GM19099 (cell line): ENCODE results near the gene VPS26B.

ENCODE experiments used
- POLR2A ChIP-seq: IDR thresholded peaks from 3 replicates; pipeline ENCODE4 v1.6.1; 2011; ENCODE audit warnings: low read depth; ENCODE audit not compliant: insufficient read length; ENCODE audit errors: extremely low read depth

The VPS26B gene

GRCh38 chr11:134223836-134224709 lies at the start of gene VPS26B, which contains the start of gene NCAPD3:
Gene VPS26B (plus strand): TSS chr11:134224671. CDS start chr11:134225123, 452 bp downstream.
Gene NCAPD3 (minus strand): TSS chr11:134223967. CDS start chr11:134223926, 41 bp downstream.
- peak; percentile 89 for TF ChIP-seq POLR2A

GRCh38 chr11:134176284-134176683 lies 48.2 kb upstream of the VPS26B start:
- no peak for TF ChIP-seq POLR2A

DNA sequence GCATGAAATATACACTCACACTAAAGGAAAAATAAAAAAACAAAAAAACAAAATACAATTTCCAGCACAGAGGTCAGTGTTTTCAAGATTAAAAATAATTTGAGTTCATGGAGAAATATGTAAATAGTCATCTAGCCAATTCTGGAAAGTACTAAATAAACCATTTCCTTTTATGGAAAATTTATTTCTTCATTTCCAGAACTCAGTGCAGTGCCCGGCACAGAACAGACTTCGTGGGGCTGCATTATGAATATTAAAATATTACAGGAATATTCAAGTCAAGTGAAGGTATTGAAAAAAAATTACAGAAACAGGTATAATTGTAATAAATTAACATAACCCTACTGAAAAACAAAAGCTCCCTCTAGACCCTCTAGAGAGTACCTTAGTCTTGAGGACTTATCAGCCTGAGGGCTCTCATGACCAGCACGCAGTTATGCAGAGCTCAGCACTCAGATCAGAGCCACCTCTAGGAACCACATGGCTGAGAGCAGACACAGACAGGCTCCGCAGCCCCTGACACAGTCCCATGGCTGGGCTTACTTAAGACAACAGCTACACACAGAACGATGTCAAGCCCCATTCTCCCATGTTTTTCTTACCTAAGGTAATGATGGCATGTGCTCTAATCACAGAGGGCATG lies 46.3 kb upstream of the VPS26B start:
- no peak for TF ChIP-seq POLR2A

GRCh38 chr11:134181707-134182106 lies 42.8 kb upstream of the VPS26B start:
- TF ChIP-seq POLR2A, result no peak

- TF ChIP-seq POLR2A, result no peak
Measured at GRCh38 chr11:134196756-134197155, 27.7 kb upstream of the VPS26B start.

DNA sequence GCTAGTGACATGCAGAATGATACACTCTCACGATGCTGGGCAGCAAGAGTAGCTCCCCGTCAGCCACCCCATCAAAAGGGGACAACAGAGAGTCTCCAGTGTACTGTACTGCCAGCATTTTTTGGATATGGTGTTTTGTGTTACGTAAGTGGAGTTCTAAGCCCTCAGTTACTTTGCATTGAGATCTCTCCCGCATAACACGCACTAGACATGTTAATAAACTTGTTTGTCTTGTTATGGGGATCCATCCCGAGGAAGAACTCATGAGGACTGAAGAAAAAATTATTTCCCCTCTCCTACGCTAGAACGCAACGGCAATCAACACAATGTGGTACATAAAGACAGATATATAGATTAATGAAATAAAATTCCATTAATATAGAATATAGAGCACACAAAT lies 24.9 kb upstream of the VPS26B start:
- no peak for TF ChIP-seq POLR2A

- TF ChIP-seq POLR2A, result no peak
Measured at GRCh38 chr11:134200688-134201087, 23.8 kb upstream of the VPS26B start.

GRCh38 chr11:134202661-134203060 lies 21.8 kb upstream of the VPS26B start:
- TF ChIP-seq POLR2A, result no peak

DNA sequence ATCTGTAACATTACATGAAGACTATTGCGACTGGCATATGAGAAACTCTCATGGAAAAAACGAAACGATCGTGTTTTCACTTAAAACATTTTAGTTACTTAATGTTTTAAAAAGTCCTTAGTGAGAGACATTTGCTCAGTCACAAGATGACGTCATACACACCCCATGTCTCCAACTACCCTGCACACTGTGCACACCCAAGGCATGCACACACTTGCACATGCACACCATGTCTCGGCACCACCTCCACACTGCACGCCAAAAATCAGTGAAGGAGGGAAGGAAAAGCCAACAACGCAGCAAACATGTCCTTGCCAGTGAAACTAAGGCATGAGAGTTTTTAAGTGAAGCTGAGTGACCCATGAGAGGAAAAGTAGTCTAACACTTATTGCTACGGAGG lies 18.7 kb upstream of the VPS26B start:
- no peak for TF ChIP-seq POLR2A

- no peak for TF ChIP-seq POLR2A
Measured at GRCh38 chr11:134206185-134206584, 18.3 kb upstream of the VPS26B start.

GRCh38 chr11:134207538-134208239 lies 16.8 kb upstream of the VPS26B start:
- TF ChIP-seq POLR2A, result no peak

DNA sequence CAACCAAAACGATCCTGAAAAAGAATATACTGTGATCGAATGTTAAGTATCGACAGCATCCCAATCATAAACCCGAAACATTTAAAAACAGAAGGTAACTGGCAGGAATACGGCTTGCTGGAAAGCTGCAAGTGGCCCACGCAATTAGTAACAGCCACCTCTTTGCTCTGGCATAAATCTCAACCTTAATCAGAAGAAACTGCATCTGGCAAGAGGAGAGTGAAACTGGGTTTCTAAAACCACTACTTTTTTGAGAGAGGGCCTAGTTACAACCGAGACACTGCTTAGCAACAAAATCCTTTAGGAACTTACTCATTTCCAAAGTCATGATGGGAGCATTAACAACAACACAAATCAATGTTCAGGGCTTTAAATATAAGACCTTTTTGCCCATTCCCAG lies 8.6 kb upstream of the VPS26B start:
- TF ChIP-seq POLR2A, result no peak

DNA sequence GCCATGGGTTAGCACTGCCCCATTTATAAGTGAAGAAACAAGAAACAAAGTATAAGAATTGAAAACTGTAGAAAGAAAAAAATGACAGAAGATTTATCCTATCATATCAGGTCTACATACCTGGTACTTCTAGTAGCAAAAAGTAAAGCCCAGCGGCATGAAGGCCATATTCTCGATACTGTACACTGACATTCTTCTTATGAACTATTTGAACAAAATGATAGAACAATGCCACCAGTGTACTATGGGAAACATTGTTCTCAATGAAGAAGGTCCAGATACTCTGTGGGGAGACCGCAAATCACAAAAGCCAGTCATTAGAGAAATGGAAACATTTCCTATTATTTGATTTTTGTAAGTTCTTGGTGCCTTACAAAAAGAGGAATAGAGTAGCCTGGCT lies 7.7 kb upstream of the VPS26B start:
- no peak for TF ChIP-seq POLR2A

DNA sequence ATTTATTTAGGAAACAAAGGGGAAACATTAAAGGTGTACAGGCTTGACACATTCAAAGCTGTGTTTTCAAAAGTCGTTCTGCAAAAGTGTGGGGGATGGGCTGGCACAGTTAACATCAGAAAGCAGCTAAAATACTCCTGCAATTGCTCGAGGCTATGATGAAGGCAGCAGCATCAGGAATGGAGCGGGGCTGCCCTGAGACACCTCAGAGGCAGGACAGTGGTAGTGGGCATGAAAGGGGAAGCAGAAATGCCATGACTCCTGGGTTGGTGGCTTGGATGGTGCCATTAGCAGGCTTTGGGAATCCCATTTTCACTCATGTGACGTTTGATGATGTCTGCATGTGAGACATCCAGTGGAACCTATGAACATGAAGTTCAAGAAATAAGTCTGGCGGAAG lies 1.4 kb upstream of the VPS26B start:
- TF ChIP-seq POLR2A, result no peak

- no peak for TF ChIP-seq POLR2A
Measured at GRCh38 chr11:134224710-134225664, 516 bp downstream of the VPS26B start.

DNA sequence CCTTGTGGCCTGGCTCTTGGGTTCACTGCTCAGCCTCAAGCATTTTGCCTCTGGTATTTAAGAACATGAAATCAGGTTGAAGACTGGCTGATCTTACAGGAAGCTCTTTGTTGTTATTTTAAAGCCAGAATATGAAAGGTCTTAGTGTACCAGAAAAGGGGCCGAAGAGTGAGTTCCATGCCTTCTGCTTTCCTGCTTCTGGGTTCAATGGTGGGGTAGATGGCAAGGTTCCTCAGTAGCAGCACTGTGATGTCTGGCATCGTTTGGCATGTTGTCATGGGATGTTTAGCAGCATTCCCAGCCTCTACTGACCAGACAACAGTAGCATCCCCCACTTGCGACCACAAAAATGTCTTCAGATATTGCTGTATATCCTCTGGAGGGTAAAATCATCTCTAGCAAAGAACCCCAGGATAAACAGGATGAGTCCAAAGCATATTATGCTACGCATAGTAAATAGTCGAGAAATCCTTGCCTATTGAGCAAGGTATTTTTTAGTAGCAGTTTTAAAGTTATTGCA lies 2.4 kb downstream of the VPS26B start:
- no peak for TF ChIP-seq POLR2A
